ENCODE measurements around the gene APOA1. TPM values are rescaled to one million over a fixed set of nuclear protein-coding genes. Genes with fewer than 3 reads are reported as not detected.
A peak's percentile ranks its signal among the peaks of the same experiment; 100 is the strongest.
"Not testable (repeated sequence)": the region's sequence is repeated elsewhere in the genome, so short reads cannot be mapped to it uniquely, and the experiment has no call there.

Gene APOA1
- total and polyA plus RNA-seq, 2 donors (not counting 1 experiment from before 2014, with no cell fraction given), result 0.46 TPM; not detected in 1

DNA sequence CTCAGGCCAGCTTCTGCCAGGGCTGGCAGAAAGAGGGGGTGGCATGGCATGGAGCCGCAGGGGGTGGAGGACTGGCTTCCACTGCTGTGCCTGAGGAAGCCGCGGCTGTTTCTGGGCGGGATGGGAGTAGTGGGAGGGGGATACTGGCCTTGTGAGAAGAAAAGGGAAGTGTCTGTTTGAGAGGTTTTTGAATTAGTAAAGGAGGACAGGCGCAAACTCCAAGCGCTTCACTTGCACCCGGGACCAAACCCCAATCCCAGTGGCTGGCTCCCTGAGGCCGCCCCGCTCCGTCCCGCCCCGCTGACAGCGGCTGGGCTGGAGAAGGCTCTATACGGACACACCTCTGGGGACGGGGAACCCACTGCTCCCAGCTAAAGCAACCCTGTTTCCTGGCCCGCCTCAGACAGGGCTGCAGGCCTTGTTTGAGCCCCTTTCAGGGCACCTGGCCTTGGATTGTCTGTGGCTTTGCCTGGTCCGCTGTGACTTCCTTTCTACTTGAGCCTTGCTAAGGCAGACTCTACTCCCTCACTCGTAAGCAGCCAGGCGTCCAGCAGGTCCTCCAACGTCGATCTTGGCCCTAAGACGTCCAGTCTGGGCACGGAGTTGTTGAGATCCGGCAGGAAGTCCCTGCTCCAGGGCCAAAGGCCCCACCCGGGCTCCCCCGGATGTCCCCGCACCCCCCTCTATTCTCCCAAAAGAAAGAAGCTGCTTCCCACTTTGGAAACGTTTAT, 2.2 kb downstream of the APOA1 start:
- H3K4me2 ChIP-seq (replicated peaks; ENCODE audit: low read depth, low read length, poor library complexity, severe bottlenecking), result peak overlapping the region; percentile 78
- 15% methylated on average over 28 of the region's 28 CpGs for WGBS (ENCODE audit: insufficient coverage)
- H3K27me3 ChIP-seq (replicated peaks in 1 of 4; ENCODE audit: control extremely low read depth in 1 of 4, control insufficient read depth in 3 of 4, insufficient read depth in 4 of 4, low read length in 3 of 4), result peaks cover 0 to 4% (median 0%) of the 10 kb centered on the region in 4 experiments
- H2AFZ ChIP-seq (ENCODE audit: insufficient read depth, low read depth, low read length, poor library complexity, severe bottlenecking), result peak overlapping the region; percentile 64
- H4K20me1 ChIP-seq (ENCODE audit: control insufficient read depth, insufficient read depth, low read length, poor library complexity, severe bottlenecking), result no peaks in the 10 kb centered on the region
- no peaks in the 10 kb centered on the region for H3K36me3 ChIP-seq (replicated peaks in 1 of 2; ENCODE audit: control extremely low read depth in 1 of 2, control insufficient read depth in 1 of 2, extremely low read depth in 1 of 2, insufficient read depth in 2 of 2, low read length in 1 of 2)
- peaks cover 16% of the 10 kb centered on the region for H3K4me1 Mint-ChIP-seq
- DNase-seq (peak; percentile 37), ATAC-seq (ENCODE audit: low read depth) (no peak)
- H3K9me3 Mint-ChIP-seq (ENCODE audit: insufficient read depth), result no peaks in the 10 kb centered on the region
- peak overlapping the region; percentile 83 for H3K4me3 Mint-ChIP-seq
- no peaks in the 10 kb centered on the region for H3K9me3 ChIP-seq (ENCODE audit: control extremely low read depth in 1 of 3, control insufficient read depth in 2 of 3, insufficient read depth in 1 of 3, low read length in 2 of 3)
- intact Hi-C loops (cut with micrococcal nuclease), result no loop called here
- peak overlapping the region; percentile 53 for H3K9ac ChIP-seq (ENCODE audit: low read length)
- ChIA-PET CTCF (interaction anchor here (0.5 to 3.1 kb wide), 17 partner anchors 18 to 466 kb away, joined by 3 to 45 read pairs (median 4); partner anchors contain the start of genes APOA5, BUD13 and ZPR1), POLR2A (interaction anchor here (0.5 to 0.8 kb wide), 3 partner anchors 63 to 308 kb away, joined by 3 to 4 read pairs (median 4); partner anchors contain the start of gene BUD13)
- peaks cover 7 to 14% of the 10 kb centered on the region in 2 donors for H3K4me1 ChIP-seq (ENCODE audit: control insufficient read depth in 2 of 2, insufficient read depth in 2 of 2, low read length in 2 of 2)
- peak overlapping the region in 4 of 5 experiments; percentile 38 to 61 (median 46) for H3K4me3 ChIP-seq (ENCODE audit: control extremely low read depth in 1 of 5, extremely low read depth in 1 of 5, insufficient read depth in 1 of 5, low read depth in 2 of 5, low read length in 4 of 5)
- no peak overlapping the region for H3K27ac Mint-ChIP-seq
- peaks cover 4% of the 10 kb centered on the region for H3K27me3 Mint-ChIP-seq
- TF ChIP-seq, protein P1, sequence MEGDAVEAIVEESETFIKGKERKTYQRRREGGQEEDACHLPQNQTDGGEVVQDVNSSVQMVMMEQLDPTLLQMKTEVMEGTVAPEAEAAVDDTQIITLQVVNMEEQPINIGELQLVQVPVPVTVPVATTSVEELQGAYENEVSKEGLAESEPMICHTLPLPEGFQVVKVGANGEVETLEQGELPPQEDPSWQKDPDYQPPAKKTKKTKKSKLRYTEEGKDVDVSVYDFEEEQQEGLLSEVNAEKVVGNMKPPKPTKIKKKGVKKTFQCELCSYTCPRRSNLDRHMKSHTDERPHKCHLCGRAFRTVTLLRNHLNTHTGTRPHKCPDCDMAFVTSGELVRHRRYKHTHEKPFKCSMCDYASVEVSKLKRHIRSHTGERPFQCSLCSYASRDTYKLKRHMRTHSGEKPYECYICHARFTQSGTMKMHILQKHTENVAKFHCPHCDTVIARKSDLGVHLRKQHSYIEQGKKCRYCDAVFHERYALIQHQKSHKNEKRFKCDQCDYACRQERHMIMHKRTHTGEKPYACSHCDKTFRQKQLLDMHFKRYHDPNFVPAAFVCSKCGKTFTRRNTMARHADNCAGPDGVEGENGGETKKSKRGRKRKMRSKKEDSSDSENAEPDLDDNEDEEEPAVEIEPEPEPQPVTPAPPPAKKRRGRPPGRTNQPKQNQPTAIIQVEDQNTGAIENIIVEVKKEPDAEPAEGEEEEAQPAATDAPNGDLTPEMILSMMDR (IDR thresholded peaks at IDR 0.05), result no peak
- TF ChIP-seq EZH2 (IDR thresholded peaks at IDR 0.05; ENCODE audit: borderline replicate concordance, insufficient read depth, low read depth, low read length, poor library complexity, severe bottlenecking), result no peak
- H3K27ac ChIP-seq (ENCODE audit: low read length in 2 of 2), result no peak overlapping the region
- H3K79me2 ChIP-seq (ENCODE audit: control insufficient read depth, insufficient read depth, low read length), result no peaks in the 10 kb centered on the region

DNA sequence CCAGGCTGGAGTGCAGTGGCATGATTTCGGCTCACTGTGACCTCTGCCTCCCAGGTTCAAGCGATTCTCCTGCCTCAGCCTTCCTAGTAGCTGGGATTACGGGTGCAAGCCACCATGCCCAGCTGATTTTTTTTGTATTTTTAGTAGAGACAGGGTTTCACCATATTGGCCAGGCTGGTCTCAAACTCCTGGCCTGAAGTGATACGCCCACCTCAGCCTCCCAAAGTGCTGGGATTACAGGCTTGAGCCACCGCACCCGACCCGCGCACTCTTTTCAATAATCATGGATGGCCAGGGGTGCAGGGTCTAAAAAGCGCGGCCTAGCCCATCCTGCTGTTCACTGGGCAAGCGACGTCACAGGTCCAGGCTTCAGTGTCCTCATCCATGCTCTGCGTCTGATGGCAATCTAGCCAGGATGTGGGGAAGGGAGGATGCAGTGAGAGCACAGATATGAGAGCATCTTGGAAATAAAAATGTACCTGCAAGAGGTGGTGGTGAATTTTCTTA, 2.8 kb downstream of the APOA1 start:
- CTCF ChIA-PET, result interaction anchor here (1.8 kb wide), 1 partner anchor 21 kb away, joined by 5 read pairs; no protein-coding TSS in a partner anchor
- ATAC-seq (ENCODE audit: low read depth); H3K27ac ChIP-seq (ENCODE audit: low read length in 2 of 2); H3K27me3 Mint-ChIP-seq; DNase-seq; H3K27me3 ChIP-seq (replicated peaks in 1 of 4; ENCODE audit: control extremely low read depth in 1 of 4, control insufficient read depth in 3 of 4, insufficient read depth in 4 of 4, low read length in 3 of 4); H4K20me1 ChIP-seq (ENCODE audit: control insufficient read depth, insufficient read depth, low read length, poor library complexity, severe bottlenecking); H3K9ac ChIP-seq (ENCODE audit: low read length); intact Hi-C loops (cut with micrococcal nuclease); H3K4me3 ChIP-seq (ENCODE audit: control extremely low read depth in 1 of 5, extremely low read depth in 1 of 5, insufficient read depth in 1 of 5, low read depth in 2 of 5, low read length in 4 of 5); H3K9me3 ChIP-seq (ENCODE audit: control extremely low read depth in 1 of 3, control insufficient read depth in 2 of 3, insufficient read depth in 1 of 3, low read length in 2 of 3); H3K79me2 ChIP-seq (ENCODE audit: control insufficient read depth, insufficient read depth, low read length); H3K36me3 ChIP-seq (replicated peaks in 1 of 2; ENCODE audit: control extremely low read depth in 1 of 2, control insufficient read depth in 1 of 2, extremely low read depth in 1 of 2, insufficient read depth in 2 of 2, low read length in 1 of 2); H3K9me3 Mint-ChIP-seq (ENCODE audit: insufficient read depth); H3K27ac Mint-ChIP-seq: not testable (repeated sequence)
- H3K4me1 Mint-ChIP-seq, result peaks cover 16% of the 10 kb centered on the region
- Histone ChIP-seq H3K4me1 (ENCODE audit: control insufficient read depth in 2 of 2, insufficient read depth in 2 of 2, low read length in 2 of 2) (peaks cover 7 to 14% of the 10 kb centered on the region in 2 donors), H3K4me2 (replicated peaks; ENCODE audit: low read depth, low read length, poor library complexity, severe bottlenecking) (peak overlapping the region; percentile 78), H2AFZ (ENCODE audit: insufficient read depth, low read depth, low read length, poor library complexity, severe bottlenecking) (peak overlapping the region; percentile 64)
- POLR2A ChIA-PET, result interaction anchor here (0.6 kb wide), 1 partner anchor 83 kb away, joined by 3 read pairs; no protein-coding TSS in a partner anchor
- H3K4me3 Mint-ChIP-seq, result peak overlapping the region; percentile 83
- WGBS (ENCODE audit: insufficient coverage), result 89% methylated on average over 13 of the region's 13 CpGs
